Activated naive CD4-positive, alpha-beta T cell treated with anti-CD3 and anti-CD28 coated beads, Interleukin-2, amount 50 U/mL, for 24 hours (primary cell): Measurements from ENCODE around the gene NME7.
"Not testable (repeated sequence)": the region's sequence is repeated elsewhere in the genome, so short reads cannot be mapped to it uniquely, and the experiment has no call there.

Experiments used
- H3K27ac Mint-ChIP-seq: one replicate; pipeline ENCODE4 v1.8.0; 2021; ENCODE audit warnings: mild to moderate bottlenecking, mixed read lengths
- H3K27me3 Mint-ChIP-seq: one replicate; pipeline ENCODE4 v1.8.0; 2021; ENCODE audit warnings: mixed read lengths
- H3K36me3 Mint-ChIP-seq: one replicate; pipeline ENCODE4 v1.8.0; 2021; ENCODE audit warnings: mixed read lengths
- H3K4me1 Mint-ChIP-seq: one replicate; pipeline ENCODE4 v1.8.0; 2021; ENCODE audit warnings: mixed read lengths
- H3K4me3 Mint-ChIP-seq: one replicate; pipeline ENCODE4 v1.8.0; 2021; ENCODE audit warnings: mild to moderate bottlenecking, mixed read lengths
- H3K9me3 Mint-ChIP-seq: one replicate; pipeline ENCODE4 v1.8.0; 2021; ENCODE audit warnings: mixed read lengths

NME7 gene

DNA sequence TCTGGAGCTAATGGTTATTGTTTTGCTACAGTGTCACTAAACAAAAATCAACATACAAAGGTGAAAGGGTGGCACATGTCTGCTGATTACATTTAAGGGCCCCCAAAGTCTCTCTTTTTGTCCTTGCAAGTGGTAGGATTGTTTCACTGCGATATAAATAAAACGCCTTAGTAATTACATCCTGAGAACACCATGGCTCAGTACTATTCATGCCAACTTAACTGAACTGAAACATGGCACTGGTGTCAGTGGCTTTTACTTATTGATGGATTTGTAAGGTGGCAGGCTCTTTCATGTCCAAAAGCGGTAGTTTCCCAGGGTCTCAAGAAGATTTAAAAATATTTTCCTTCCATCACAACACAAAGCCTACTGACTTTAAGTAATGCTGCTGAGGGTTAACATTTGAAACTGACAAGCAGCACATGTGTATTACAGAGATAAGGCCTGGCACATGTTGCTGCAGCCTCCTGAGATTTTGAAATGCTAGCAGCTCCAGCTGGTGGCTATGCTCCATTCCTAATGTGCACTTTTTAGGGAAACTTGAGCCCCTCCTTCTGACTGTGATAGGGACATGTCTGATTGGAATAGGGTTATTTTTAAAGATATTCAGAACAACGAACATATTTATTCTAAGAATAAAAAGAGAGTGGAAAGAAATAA is 174.3 kb downstream of the NME7 start:
- H3K9me3 Mint-ChIP-seq: peaks cover 9% of the 10 kb centered on the region
- no peak overlapping the region for H3K4me3 Mint-ChIP-seq
- peaks cover 6% of the 10 kb centered on the region for H3K36me3 Mint-ChIP-seq
- no peak overlapping the region for H3K27ac Mint-ChIP-seq
- H3K4me1 Mint-ChIP-seq: no peaks in the 10 kb centered on the region
- no peaks in the 10 kb centered on the region for H3K27me3 Mint-ChIP-seq

DNA sequence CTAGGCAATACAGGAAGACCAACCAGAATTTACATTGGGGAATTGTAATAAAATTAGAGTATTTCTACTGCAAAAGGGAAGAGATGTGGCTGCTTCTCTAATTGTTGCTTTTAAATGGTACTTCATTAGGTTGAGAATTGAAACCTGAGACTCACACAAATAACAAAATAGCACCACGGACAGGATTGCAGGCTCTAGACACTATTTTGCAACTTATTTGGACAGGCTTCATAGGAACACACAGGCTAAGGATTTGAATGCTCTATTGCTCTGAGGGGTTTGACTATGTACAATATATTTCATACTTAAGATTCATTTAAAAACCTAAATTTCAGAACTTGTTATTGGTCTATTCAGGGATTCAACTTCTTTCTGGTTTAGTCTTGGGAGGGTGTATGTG is 181.5 kb downstream of the NME7 start:
- peaks cover 6% of the 10 kb centered on the region for H3K36me3 Mint-ChIP-seq
- no peaks in the 10 kb centered on the region for H3K27me3 Mint-ChIP-seq
- H3K4me3 Mint-ChIP-seq: no peak overlapping the region
- H3K9me3 Mint-ChIP-seq: no peaks in the 10 kb centered on the region
- no peaks in the 10 kb centered on the region for H3K4me1 Mint-ChIP-seq
- H3K27ac Mint-ChIP-seq: no peak overlapping the region

DNA sequence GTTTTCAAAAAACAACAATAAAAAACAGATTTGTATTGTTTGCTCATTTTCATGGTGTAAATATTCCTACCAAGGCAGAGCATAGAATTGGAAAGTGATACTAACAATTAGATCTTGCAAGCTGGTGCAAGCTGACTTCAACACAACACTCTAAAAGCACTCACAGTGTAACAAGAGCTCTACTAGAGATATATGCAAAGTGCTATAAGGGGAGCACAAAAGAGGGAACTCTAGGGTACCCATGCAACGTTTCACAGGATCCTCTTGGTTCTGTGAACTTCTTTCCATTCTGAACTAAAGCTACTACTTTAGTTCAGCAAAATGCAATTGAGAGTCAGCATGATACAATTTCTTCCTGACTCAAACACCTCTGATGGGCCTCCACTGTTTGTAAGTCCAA is 182.8 kb downstream of the NME7 start:
- H3K36me3 Mint-ChIP-seq: peaks cover 6% of the 10 kb centered on the region
- no peak overlapping the region for H3K27ac Mint-ChIP-seq
- H3K4me1 Mint-ChIP-seq: no peaks in the 10 kb centered on the region
- H3K9me3 Mint-ChIP-seq: no peaks in the 10 kb centered on the region
- H3K4me3 Mint-ChIP-seq: no peak overlapping the region
- H3K27me3 Mint-ChIP-seq: no peaks in the 10 kb centered on the region

DNA sequence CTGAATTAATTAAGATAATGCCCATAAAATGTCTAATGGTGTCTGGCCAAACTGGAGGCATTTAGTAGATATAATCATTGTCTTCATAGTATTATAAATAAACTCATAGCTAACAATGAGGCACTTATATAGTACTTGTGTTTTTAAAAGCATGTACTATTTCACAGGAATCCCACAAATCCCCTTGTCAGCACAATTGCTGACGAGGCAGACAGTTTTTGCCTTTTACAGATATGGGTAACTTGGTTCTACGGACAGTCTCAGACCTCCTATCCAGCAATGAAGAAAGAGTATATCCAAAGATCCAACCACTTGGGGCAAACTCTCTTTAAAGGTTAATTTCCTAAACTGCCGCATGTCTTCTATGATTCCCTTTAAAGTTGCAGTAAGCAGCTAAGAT is 187.4 kb downstream of the NME7 start:
- no peak overlapping the region for H3K27ac Mint-ChIP-seq
- H3K36me3 Mint-ChIP-seq: peaks cover 5% of the 10 kb centered on the region
- H3K4me1 Mint-ChIP-seq: no peaks in the 10 kb centered on the region
- no peak overlapping the region for H3K4me3 Mint-ChIP-seq
- H3K9me3 Mint-ChIP-seq: no peaks in the 10 kb centered on the region
- no peaks in the 10 kb centered on the region for H3K27me3 Mint-ChIP-seq

DNA sequence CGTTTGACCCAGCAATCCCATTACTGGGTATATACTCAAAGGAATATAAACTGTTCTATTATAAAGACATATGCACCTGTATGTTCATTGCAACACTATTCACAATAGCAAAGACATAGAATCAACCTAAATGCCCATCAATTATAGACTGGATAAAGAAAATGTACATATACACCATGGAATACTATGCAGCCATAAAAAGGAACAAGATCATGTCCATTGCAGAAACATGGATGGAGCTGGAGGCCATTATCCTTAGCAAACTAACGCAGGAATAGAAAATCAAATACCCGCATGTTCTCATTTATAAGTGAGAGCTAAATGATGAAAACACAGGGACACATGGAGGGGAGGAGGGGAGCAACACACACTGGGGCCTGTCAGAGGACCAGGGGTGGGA is 188.2 kb downstream of the NME7 start:
- not testable (repeated sequence) for H3K36me3 Mint-ChIP-seq, H3K27ac Mint-ChIP-seq, H3K27me3 Mint-ChIP-seq, H3K4me1 Mint-ChIP-seq, H3K9me3 Mint-ChIP-seq, H3K4me3 Mint-ChIP-seq

DNA sequence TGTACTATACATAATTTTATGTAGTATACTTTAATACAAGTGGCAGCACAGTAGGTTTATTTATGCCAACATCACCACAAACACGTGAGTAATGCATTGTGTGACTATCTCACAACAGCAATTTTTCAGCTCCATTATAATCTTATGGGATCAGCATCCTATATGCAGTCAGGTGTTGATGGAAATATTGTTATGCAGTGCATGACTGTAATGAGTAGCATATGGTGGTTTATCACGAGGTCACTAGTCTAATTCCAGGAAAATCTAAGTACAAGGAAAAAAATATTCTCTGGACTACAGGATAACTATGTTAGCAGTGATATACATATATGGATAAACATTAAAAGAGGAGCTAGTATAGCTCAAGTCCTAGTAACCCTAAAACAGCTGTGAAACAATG is 192.1 kb downstream of the NME7 start:
- Mint-ChIP-seq H3K4me1 (no peaks in the 10 kb centered on the region), H3K9me3 (no peaks in the 10 kb centered on the region), H3K27ac (no peak overlapping the region), H3K4me3 (no peak overlapping the region), H3K27me3 (no peaks in the 10 kb centered on the region), H3K36me3 (peaks cover 7% of the 10 kb centered on the region)

DNA sequence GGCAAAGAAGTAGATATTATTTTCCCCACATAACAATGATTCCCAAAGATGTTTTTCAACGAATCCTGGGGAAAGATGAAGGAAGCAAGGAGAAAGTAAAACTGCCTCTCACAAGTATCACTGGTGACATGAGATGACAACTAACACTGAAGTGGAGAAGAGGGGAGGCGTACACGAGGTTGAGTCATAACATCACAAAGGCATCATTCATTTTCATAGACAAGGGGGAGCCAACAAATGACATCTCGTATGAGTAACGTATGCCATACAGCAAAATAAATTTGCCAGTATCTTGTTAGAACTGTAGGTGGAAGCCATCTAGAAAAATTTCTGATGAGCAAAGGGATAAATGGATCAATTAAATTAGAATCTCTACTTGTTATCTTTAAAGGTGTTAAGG is 204.5 kb downstream of the NME7 start:
- no peak overlapping the region for H3K4me3 Mint-ChIP-seq
- H3K4me1 Mint-ChIP-seq: peaks cover 3% of the 10 kb centered on the region
- no peak overlapping the region for H3K27ac Mint-ChIP-seq
- no peaks in the 10 kb centered on the region for H3K9me3 Mint-ChIP-seq
- H3K27me3 Mint-ChIP-seq: no peaks in the 10 kb centered on the region
- peaks cover 10% of the 10 kb centered on the region for H3K36me3 Mint-ChIP-seq

DNA sequence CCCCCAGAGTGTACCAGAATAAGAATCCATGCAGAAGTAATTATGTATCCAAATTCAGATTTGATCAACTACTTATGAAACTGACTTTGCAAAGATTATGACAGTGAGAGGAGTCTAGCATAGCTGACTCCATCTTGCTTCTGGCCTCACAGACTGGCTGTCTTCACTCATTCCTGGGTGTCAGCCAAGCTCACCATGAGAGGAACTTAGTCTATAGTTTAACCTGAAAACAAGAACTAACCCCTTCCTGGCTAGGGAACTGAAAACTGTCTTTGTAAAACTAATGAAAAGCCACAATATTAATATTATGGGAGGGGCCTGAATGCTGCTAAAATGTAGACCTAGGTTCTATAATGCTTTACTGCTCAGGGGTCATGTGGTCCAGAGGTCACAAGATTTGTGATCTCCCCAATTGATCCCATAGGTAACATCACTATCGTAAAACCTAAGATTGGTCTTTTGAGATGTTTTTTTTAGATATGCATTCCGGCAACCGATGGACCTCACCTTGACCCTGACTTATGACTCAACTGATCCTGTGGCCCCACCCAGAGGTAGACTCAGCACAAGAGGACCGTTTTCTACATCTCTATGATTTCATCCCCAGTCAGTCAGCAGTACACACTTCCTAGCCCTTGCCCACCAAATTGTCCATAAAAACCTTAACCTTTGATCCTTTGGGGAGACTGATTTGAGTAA is 206.0 kb downstream of the NME7 start:
- no peak overlapping the region for H3K27ac Mint-ChIP-seq
- no peaks in the 10 kb centered on the region for H3K9me3 Mint-ChIP-seq
- H3K27me3 Mint-ChIP-seq: no peaks in the 10 kb centered on the region
- H3K4me1 Mint-ChIP-seq: peaks cover 3% of the 10 kb centered on the region
- H3K36me3 Mint-ChIP-seq: peaks cover 7% of the 10 kb centered on the region
- H3K4me3 Mint-ChIP-seq: no peak overlapping the region

DNA sequence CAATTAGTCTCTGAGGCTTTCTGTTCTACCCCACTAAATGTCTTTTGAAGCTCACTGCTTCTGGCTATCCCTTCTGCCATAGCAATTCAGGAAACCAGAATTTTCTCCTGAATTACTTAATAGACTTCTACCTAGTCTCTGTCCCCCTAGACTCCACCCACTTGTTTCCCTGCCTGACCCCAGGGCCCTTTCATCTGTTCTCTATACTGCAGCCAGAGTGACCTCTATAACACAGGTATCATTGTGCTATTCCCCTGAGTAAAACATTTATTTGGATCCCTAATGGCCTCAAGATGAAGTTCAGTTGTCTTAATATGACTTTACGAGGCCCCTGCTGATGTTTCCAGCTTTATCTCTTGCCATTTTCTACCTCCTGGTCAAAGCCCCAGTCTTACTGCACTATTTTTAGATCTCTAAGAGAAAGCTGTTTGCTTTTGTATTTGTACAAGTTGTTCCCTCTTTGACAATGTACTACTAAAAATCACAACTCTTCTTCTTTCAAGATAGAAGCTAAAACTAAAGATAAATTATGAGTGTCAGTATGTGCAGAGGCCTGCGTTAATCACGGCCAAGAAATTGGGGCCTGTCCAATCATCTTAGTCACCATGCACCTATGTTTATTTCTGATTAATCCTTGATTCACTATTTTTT is 206.6 kb downstream of the NME7 start:
- Mint-ChIP-seq H3K4me3 (no peak overlapping the region), H3K36me3 (peaks cover 7% of the 10 kb centered on the region), H3K4me1 (peaks cover 3% of the 10 kb centered on the region), H3K27ac (no peak overlapping the region), H3K27me3 (no peaks in the 10 kb centered on the region), H3K9me3 (no peaks in the 10 kb centered on the region)

DNA sequence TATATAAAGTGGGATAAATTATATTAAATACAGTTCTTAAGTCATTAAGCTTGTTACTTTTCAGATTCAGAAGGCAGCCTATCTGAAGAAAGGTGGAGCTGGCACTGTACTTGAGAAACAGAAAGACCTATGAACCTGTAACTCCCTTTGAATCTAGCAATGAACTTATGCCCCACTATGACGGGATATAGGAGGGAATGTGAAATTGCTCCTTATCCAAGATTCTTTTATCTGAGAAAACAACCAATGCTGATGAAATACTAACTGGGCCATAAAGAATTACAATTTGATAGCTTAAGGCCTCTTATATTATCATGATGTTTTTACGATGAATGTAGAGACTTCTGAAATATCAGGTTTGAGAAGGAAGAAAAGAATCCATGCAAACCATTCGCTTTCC is 211.0 kb downstream of the NME7 start:
- H3K4me3 Mint-ChIP-seq: no peak overlapping the region

DNA sequence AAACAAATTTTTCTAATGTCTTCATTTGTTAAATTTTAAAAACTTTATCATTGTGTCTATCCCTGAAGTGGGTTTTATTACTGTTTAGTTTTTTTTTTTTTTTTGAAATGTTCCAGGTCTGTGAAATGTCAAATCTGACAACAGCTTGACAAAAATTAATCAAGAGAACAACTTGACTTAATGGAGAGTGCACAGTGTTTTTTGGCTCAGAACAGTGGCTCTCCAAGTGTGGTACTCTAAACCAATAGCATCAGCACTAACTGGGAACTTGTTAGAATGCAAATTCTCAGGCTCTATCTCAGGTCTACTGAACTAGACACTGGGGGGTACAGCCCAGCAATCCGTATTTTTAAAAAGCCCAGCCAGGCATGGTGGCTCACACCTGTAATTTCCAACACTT is 211.9 kb downstream of the NME7 start:
- Mint-ChIP-seq H3K27ac (no peak overlapping the region), H3K9me3 (no peaks in the 10 kb centered on the region), H3K27me3 (no peaks in the 10 kb centered on the region), H3K36me3 (peaks cover 5% of the 10 kb centered on the region), H3K4me3 (no peak overlapping the region), H3K4me1 (no peaks in the 10 kb centered on the region)

More for the DNA sequence above, 211.0 kb downstream of the NME7 start:
- H3K36me3 Mint-ChIP-seq: peaks cover 5% of the 10 kb centered on the region
- H3K27ac Mint-ChIP-seq: no peak overlapping the region
- H3K27me3 Mint-ChIP-seq: no peaks in the 10 kb centered on the region
- H3K4me1 Mint-ChIP-seq: no peaks in the 10 kb centered on the region
- H3K9me3 Mint-ChIP-seq: no peaks in the 10 kb centered on the region

DNA sequence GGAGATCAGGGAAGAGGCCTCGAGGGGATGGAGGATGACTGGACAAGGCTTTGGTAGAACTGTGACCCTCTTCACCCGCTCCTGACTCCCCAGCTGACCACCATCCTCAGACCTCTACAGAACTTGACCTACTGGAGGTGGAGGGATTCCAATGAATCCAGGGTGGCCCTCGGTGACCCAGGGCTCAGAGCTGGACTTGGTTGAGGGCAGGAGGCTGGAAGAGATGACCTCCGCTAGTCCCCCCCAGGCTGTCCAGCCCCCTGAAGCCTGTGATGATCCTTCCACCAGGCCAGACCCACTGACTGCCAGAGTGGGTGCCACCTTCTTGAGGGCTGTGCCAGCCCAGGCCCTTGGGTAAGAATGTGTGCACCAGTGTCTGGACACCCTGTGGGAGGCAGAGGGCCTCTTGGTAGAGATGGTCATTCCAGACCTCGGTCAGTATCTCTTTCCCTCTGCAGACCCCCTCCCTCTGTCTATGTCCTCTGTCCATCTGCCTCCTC is 216.2 kb downstream of the NME7 start:
- Mint-ChIP-seq H3K4me3 (no peak overlapping the region), H3K4me1 (no peaks in the 10 kb centered on the region), H3K36me3 (peaks cover 7% of the 10 kb centered on the region), H3K27me3 (no peaks in the 10 kb centered on the region), H3K9me3 (no peaks in the 10 kb centered on the region), H3K27ac (no peak overlapping the region)

DNA sequence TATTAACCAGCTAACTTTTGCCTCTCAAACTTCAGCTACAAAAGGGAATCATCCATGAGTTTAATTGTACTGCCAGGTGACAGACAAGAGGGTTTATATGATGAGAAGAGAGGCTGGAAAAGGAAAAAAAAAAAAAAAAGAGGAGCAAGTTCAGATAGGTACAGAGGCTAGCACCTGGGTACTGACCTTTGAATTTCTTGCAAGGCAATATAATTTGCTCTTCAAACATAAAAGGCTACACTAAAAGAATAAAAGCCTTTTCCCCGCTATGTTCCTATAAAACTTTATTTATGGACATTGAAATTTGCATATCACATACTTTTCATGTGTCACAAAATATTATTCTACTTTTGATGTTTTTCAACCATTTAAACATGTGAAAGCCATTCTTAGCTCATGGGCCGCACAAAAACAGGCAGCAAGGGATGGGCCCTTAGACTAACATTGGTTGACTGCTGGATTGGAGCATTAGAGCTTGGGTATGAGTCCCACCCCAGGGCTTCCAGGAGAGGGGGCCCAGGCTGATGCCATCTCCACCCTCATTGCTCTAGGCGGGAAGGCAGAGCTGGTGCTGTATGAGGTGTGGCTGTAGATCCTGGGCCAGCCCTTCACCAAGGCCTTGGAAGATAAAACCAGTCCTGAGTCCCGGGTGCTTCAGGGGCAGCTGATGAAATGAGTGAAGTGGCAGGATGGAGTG is 216.8 kb downstream of the NME7 start:
- no peak overlapping the region for H3K4me3 Mint-ChIP-seq
- no peak overlapping the region for H3K27ac Mint-ChIP-seq
- peaks cover 7% of the 10 kb centered on the region for H3K36me3 Mint-ChIP-seq
- H3K4me1 Mint-ChIP-seq: no peaks in the 10 kb centered on the region
- H3K9me3 Mint-ChIP-seq: no peaks in the 10 kb centered on the region
- no peaks in the 10 kb centered on the region for H3K27me3 Mint-ChIP-seq

DNA sequence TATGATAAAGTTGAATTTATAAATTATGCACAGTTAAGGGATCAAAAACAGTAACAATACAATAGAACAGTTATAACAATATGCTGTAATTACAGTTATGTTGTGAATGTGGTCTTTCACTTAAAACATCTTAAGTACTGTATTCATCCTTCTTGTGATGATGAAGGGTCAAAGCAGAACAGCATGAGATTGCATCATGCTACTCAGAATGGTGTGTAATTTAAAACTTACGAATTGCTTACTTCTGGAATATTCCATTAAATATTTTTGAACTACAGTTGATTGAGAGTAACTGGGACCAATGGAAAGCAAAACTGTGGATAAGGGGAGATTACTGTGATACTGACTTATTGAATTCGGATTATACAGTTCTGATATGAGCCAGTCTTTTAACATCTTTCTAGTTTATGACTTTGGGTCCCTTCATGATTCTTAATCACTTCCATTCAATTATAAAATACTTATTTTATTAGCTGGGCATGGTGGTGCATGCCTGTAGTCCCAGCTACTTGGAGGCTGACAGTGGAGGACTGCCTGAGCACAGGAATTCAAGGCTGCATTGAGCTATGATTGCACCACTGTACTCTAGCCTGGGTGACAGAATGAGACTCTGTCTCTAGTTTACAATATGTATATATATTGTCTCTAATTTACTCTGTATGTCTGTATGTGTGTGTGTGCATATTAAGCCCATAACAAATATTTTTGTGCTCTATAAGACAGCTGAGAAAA is 217.9 kb downstream of the NME7 start:
- Mint-ChIP-seq H3K27ac (no peak overlapping the region), H3K27me3 (no peaks in the 10 kb centered on the region), H3K9me3 (no peaks in the 10 kb centered on the region), H3K4me1 (no peaks in the 10 kb centered on the region), H3K4me3 (no peak overlapping the region), H3K36me3 (peaks cover 4% of the 10 kb centered on the region)

DNA sequence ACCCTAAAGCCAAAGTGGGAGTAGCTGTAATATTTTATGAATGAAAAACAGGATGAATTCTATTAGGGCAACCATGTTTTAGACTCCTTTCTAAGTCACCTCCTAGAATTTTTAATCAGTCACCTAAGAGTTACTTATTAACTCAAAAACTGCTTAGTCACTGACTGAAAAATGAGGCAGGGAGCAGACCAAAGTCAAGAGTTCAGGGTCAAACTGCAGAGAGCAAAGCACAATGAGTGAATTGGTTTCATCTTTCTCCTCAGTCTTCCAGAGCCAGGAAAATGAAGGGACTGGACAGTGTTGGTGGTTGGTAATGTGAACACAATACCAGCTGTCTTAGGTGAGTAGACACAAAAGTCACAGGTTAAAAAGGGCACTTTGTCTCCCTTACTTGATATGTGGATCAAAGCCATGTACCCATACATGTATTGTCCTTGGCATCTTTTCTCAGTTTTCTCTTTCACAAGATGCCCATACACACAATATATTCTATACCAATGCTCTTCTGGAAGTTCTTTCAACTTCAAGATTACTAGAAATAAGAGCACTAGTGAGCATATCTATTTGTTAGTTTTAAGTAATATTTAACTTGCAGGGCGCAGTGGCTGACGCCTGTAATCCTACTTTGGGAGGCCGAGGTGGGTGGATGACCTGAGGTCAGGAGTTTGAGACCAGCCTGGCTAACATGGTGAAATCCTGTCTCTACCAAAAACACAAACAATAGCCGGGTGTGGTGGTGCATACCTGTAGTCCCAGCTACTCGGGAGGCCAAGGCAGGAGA is 218.9 kb downstream of the NME7 start:
- Mint-ChIP-seq H3K4me1 (no peaks in the 10 kb centered on the region), H3K27ac (no peak overlapping the region), H3K9me3 (no peaks in the 10 kb centered on the region), H3K27me3 (no peaks in the 10 kb centered on the region), H3K4me3 (no peak overlapping the region), H3K36me3 (peaks cover 4% of the 10 kb centered on the region)
